Right lobe of liver (tissue), 4 donors: ENCODE results near the gene GRID2IP.

ENCODE experiments used
- POLR2A ChIP-seq: fragments of 450-650 bp; IDR thresholded peaks from one replicate; pipeline ENCODE4 v1.6.1; 2017; ENCODE audit warnings: antibody characterized with exemption, mild to moderate bottlenecking
- TF ChIP-seq, protein P1 (sequence below), 4 donors: fragments of 200-600 bp in 3 of 4; fragments of 450-650 bp in 1 of 4; IDR thresholded peaks; one replicate each; pipeline versions ENCODE4 v1.5.1 to v1.8.0; 2016 to 2022; ENCODE audit warnings: antibody characterized with exemption in 4 of 4, mild to moderate bottlenecking in 2 of 4
- donor health status: DM: no; HTN: no; CAD: no.
- donor health status: DM: no; HTN: no; CAD: no.
- donor health status: DM: no; HTN: yes; CAD: no.

DNA sequence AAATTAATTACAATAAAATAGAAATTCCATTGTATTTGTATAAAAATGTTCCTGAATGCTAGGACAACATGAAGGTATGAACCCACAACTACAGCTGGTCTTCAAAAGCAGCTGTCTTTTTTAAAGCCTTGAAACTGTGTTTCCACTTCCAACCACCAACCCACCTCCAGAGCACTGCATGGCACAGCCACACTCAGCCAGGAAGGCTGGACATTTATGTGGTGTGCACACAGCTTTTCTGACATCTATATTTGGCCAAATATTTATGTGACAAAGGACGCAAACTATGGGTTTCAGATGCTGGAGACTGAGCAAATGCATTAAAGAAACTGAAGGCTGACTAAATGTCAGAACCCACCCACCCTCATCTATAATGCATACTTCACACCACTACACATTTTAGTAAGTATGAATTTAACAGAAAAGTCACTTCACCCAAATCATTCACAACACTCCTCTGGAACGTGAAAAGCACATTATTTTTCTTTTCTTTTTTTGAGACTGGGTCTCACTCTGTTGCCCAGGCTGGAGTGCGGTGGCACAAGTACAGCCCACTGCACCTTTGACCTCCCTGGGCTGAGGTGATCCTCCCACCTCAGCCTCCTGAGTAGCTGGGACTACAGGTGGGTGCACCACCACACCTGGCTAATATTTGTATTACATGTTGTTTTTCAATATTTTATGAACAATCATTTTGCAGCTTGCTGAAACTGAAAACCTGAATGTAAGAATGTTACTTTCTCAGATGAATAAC lies 75.7 kb downstream of the GRID2IP start:
- TF ChIP-seq POLR2A, result no peak
- TF ChIP-seq, protein P1, sequence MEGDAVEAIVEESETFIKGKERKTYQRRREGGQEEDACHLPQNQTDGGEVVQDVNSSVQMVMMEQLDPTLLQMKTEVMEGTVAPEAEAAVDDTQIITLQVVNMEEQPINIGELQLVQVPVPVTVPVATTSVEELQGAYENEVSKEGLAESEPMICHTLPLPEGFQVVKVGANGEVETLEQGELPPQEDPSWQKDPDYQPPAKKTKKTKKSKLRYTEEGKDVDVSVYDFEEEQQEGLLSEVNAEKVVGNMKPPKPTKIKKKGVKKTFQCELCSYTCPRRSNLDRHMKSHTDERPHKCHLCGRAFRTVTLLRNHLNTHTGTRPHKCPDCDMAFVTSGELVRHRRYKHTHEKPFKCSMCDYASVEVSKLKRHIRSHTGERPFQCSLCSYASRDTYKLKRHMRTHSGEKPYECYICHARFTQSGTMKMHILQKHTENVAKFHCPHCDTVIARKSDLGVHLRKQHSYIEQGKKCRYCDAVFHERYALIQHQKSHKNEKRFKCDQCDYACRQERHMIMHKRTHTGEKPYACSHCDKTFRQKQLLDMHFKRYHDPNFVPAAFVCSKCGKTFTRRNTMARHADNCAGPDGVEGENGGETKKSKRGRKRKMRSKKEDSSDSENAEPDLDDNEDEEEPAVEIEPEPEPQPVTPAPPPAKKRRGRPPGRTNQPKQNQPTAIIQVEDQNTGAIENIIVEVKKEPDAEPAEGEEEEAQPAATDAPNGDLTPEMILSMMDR (IDR thresholded peaks at IDR 0.05), result no peak
